HUES48 (cell line): ENCODE results near the gene MTIF3.

ENCODE experiments used
- H3K27ac ChIP-seq: one replicate; pipeline ENCODE4 v1.7.0; 2013; ENCODE audit warnings: low read depth, low read length, inconsistent platforms
- H3K27me3 ChIP-seq: 2 replicates; pipeline ENCODE4 v1.6.1; 2013; ENCODE audit warnings: mild to moderate bottlenecking, low read length; ENCODE audit not compliant: control insufficient read depth, insufficient read depth
- H3K36me3 ChIP-seq: 2 replicates; pipeline ENCODE4 v1.6.1; 2013; ENCODE audit warnings: low read length; ENCODE audit not compliant: control insufficient read depth, insufficient read depth
- H3K4me1 ChIP-seq: 2 replicates; pipeline ENCODE4 v1.6.1; 2013; ENCODE audit warnings: mild to moderate bottlenecking, low read length; ENCODE audit not compliant: control insufficient read depth, insufficient read depth
- H3K4me3 ChIP-seq: 2 replicates; pipeline ENCODE4 v1.5.1; 2013; ENCODE audit warnings: mild to moderate bottlenecking, low read depth, low read length
- H3K9ac ChIP-seq: 2 replicates; pipeline ENCODE4 v1.6.1; 2013; ENCODE audit warnings: mild to moderate bottlenecking, low read depth, low read length, moderate library complexity
- H3K9me3 ChIP-seq: 2 replicates; pipeline ENCODE4 v1.6.1; 2013; ENCODE audit warnings: low read length; ENCODE audit not compliant: control insufficient read depth, insufficient read depth

MTIF3 gene

GRCh38 chr13:27455331-27455855 lies 5.0 kb upstream of the MTIF3 start:
- Histone ChIP-seq H3K9ac (no peak overlapping the region), H3K9me3 (no peaks in the 10 kb centered on the region), H3K36me3 (no peaks in the 10 kb centered on the region), H3K27ac (no peak overlapping the region), H3K4me1 (peaks cover 9% of the 10 kb centered on the region; the same call in 1 of the 2 replicates), H3K4me3 (no peak overlapping the region), H3K27me3 (no peaks in the 10 kb centered on the region)

- H3K36me3 ChIP-seq = no peaks in the 10 kb centered on the region
- H3K9me3 ChIP-seq = no peaks in the 10 kb centered on the region
- peak overlapping the region; percentile 99 for H3K27ac ChIP-seq
- peaks cover 15% of the 10 kb centered on the region for H3K4me1 ChIP-seq
- peak overlapping the region; percentile 86 for H3K4me3 ChIP-seq
- H3K9ac ChIP-seq = peak overlapping the region; percentile 73
- no peaks in the 10 kb centered on the region for H3K27me3 ChIP-seq
Observed at GRCh38 chr13:27450921-27451471, 632 bp upstream of the MTIF3 start.

GRCh38 chr13:27449081-27449603 lies 1.2 kb downstream of the MTIF3 start:
- peak overlapping the region; percentile 69 for H3K9ac ChIP-seq
- H3K27me3 ChIP-seq = no peaks in the 10 kb centered on the region
- H3K36me3 ChIP-seq = no peaks in the 10 kb centered on the region
- peaks cover 6% of the 10 kb centered on the region; the same call in 1 of the 2 replicates for H3K4me1 ChIP-seq
- H3K9me3 ChIP-seq = no peaks in the 10 kb centered on the region
- H3K4me3 ChIP-seq = peak overlapping the region; percentile 86
- H3K27ac ChIP-seq = peak overlapping the region; percentile 99

- peaks cover 6% of the 10 kb centered on the region; the same call in 1 of the 2 replicates for H3K4me1 ChIP-seq
- no peaks in the 10 kb centered on the region for H3K36me3 ChIP-seq
- H3K4me3 ChIP-seq = no peak overlapping the region
- no peak overlapping the region for H3K27ac ChIP-seq
- H3K9me3 ChIP-seq = no peaks in the 10 kb centered on the region
- H3K27me3 ChIP-seq = no peaks in the 10 kb centered on the region
- H3K9ac ChIP-seq = no peak overlapping the region
Observed at GRCh38 chr13:27448308-27448707, 2.1 kb downstream of the MTIF3 start.

- Histone ChIP-seq H3K4me1 (peaks cover 6% of the 10 kb centered on the region; the same call in 1 of the 2 replicates), H3K9me3 (no peaks in the 10 kb centered on the region), H3K9ac (no peak overlapping the region), H3K36me3 (no peaks in the 10 kb centered on the region), H3K27me3 (no peaks in the 10 kb centered on the region), H3K27ac (no peak overlapping the region), H3K4me3 (no peak overlapping the region)
Observed at GRCh38 chr13:27446986-27447583, 3.3 kb downstream of the MTIF3 start.

- H3K9me3 ChIP-seq = no peaks in the 10 kb centered on the region
- H3K27ac ChIP-seq = no peak overlapping the region
- H3K36me3 ChIP-seq = peaks cover 14% of the 10 kb centered on the region
- H3K4me1 ChIP-seq = 0 out of 2 replicates have a peak, but pooled peaks cover 4% of the 10 kb centered on the region
- no peaks in the 10 kb centered on the region for H3K27me3 ChIP-seq
- H3K4me3 ChIP-seq = no peak overlapping the region
- no peak overlapping the region for H3K9ac ChIP-seq
Observed at GRCh38 chr13:27442797-27443196, 7.6 kb downstream of the MTIF3 start.

GRCh38 chr13:27442071-27442647 lies 8.2 kb downstream of the MTIF3 start:
- Histone ChIP-seq H3K4me1 (0 out of 2 replicates have a peak, but pooled peaks cover 4% of the 10 kb centered on the region), H3K27me3 (no peaks in the 10 kb centered on the region), H3K9me3 (no peaks in the 10 kb centered on the region), H3K4me3 (no peak overlapping the region), H3K27ac (no peak overlapping the region), H3K36me3 (peaks cover 14% of the 10 kb centered on the region), H3K9ac (no peak overlapping the region)

GRCh38 chr13:27440408-27440807 lies 10.0 kb downstream of the MTIF3 start:
- no peaks in the 10 kb centered on the region for H3K27me3 ChIP-seq
- peaks cover 22% of the 10 kb centered on the region for H3K36me3 ChIP-seq
- no peak overlapping the region for H3K4me3 ChIP-seq
- H3K9ac ChIP-seq = no peak overlapping the region
- H3K27ac ChIP-seq = no peak overlapping the region
- H3K4me1 ChIP-seq = 0 out of 2 replicates have a peak, but pooled peaks cover 4% of the 10 kb centered on the region
- no peaks in the 10 kb centered on the region for H3K9me3 ChIP-seq

GRCh38 chr13:27437126-27437525 lies 13.2 kb downstream of the MTIF3 start:
- peaks cover 55% of the 10 kb centered on the region for H3K36me3 ChIP-seq
- H3K4me3 ChIP-seq = no peak overlapping the region
- H3K9me3 ChIP-seq = no peaks in the 10 kb centered on the region
- H3K27me3 ChIP-seq = no peaks in the 10 kb centered on the region
- H3K4me1 ChIP-seq = 0 out of 2 replicates have a peak, but pooled peaks cover 4% of the 10 kb centered on the region
- no peak overlapping the region for H3K9ac ChIP-seq
- no peak overlapping the region for H3K27ac ChIP-seq

GRCh38 chr13:27432611-27433210 lies 17.7 kb downstream of the MTIF3 start:
- H3K4me1 ChIP-seq = no peaks in the 10 kb centered on the region
- H3K9ac ChIP-seq = no peak overlapping the region
- H3K36me3 ChIP-seq = peaks cover 85% of the 10 kb centered on the region

More at GRCh38 chr13:27432611-27433210, 17.7 kb downstream of the MTIF3 start:
- H3K27ac ChIP-seq = no peak overlapping the region
- H3K27me3 ChIP-seq = no peaks in the 10 kb centered on the region
- no peaks in the 10 kb centered on the region for H3K9me3 ChIP-seq
- no peak overlapping the region for H3K4me3 ChIP-seq
